ENCODE data around the gene DOCK3. TPM values are rescaled to one million over a fixed set of nuclear protein-coding genes. Genes with fewer than 3 reads are reported as not detected.

DOCK3 gene
- total RNA-seq, 3 donors from 2014 or later = 0.17 to 6.1 (median 0.20) TPM

- Histone ChIP-seq H3K36me3 (ENCODE audit: low read depth) (no peaks in the 10 kb centered on the region), H3K4me1 (ENCODE audit: low read depth) (no peaks in the 10 kb centered on the region), H3K9me3 (no peaks in the 10 kb centered on the region), H3K4me3 (no peak overlapping the region)
- TF ChIP-seq CTCF (IDR thresholded peaks at IDR 0.05) = no peak
- no peak for DNase-seq
- intact Hi-C loops (cut with DNase I, micrococcal nuclease) = no loop called here
- no peak for ATAC-seq
Observed at GRCh38 chr3:50724831-50725230, 50.1 kb downstream of the DOCK3 start.

- Histone ChIP-seq H3K4me3 (no peak overlapping the region), H3K4me1 (ENCODE audit: low read depth) (no peaks in the 10 kb centered on the region), H3K36me3 (ENCODE audit: low read depth) (no peaks in the 10 kb centered on the region), H3K9me3 (peaks cover 14% of the 10 kb centered on the region)
- no peak for TF ChIP-seq CTCF (IDR thresholded peaks at IDR 0.05)
- no peak for DNase-seq
- intact Hi-C loops (cut with DNase I, micrococcal nuclease) = no loop called here
- no peak for ATAC-seq
Observed at GRCh38 chr3:50734985-50735384, 60.3 kb downstream of the DOCK3 start.

GRCh38 chr3:50737193-50737905 is 62.6 kb downstream of the DOCK3 start:
- H3K9me3 ChIP-seq = peaks cover 14% of the 10 kb centered on the region
- DNase-seq (no peak), ATAC-seq (no peak)
- H3K4me3 ChIP-seq = no peak overlapping the region
- H3K36me3 ChIP-seq (ENCODE audit: low read depth) = no peaks in the 10 kb centered on the region
- intact Hi-C loops (cut with DNase I, micrococcal nuclease) = no loop called here
- H3K4me1 ChIP-seq (ENCODE audit: low read depth) = no peaks in the 10 kb centered on the region
- TF ChIP-seq CTCF (IDR thresholded peaks at IDR 0.05) = no peak

GRCh38 chr3:50737906-50738598 is 63.3 kb downstream of the DOCK3 start:
- Histone ChIP-seq H3K4me1 (ENCODE audit: low read depth) (no peaks in the 10 kb centered on the region), H3K4me3 (no peak overlapping the region), H3K9me3 (peaks cover 14% of the 10 kb centered on the region), H3K36me3 (ENCODE audit: low read depth) (no peaks in the 10 kb centered on the region)
- ATAC-seq (no peak), DNase-seq (no peak)
- intact Hi-C loops (cut with DNase I, micrococcal nuclease) = no loop called here
- TF ChIP-seq CTCF (IDR thresholded peaks at IDR 0.05) = no peak

GRCh38 chr3:50743643-50744042 is 68.9 kb downstream of the DOCK3 start:
- DNase-seq (no peak), ATAC-seq (no peak)
- Histone ChIP-seq H3K4me3 (no peak overlapping the region), H3K9me3 (no peaks in the 10 kb centered on the region), H3K36me3 (ENCODE audit: low read depth) (no peaks in the 10 kb centered on the region), H3K4me1 (ENCODE audit: low read depth) (no peaks in the 10 kb centered on the region)
- intact Hi-C loops (cut with DNase I, micrococcal nuclease) = no loop called here
- no peak for TF ChIP-seq CTCF (IDR thresholded peaks at IDR 0.05)

Measured in mucosa of descending colon (tissue), 3 donors.